ENCODE measurements around the gene SLC25A45.

The SLC25A45 gene

DNA sequence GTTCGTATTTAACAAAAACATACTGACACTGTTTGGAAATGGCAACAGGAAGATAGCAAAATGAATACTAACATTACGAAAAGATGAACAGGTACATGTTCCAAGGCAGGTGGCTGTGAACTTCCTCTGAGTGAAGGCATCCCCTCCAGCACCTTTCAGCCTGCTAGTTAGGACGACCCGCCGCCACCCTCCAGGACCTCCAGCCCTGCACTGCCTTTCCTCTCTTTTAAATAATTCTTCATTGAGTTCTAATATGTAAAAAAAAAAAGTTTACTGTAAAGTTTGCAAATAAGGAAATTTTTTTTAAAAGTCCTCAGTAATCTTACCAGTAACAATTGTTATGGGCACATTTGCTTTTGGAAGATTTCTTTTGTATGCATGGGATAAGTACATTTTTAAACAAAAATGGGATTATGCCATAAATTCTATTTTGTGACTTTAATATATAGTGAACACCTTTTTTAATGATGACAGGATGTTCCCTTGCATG, 46.2 kb upstream of the SLC25A45 start:
- Histone ChIP-seq H3K9me3 (ENCODE audit: severe bottlenecking) (no peaks in the 10 kb centered on the region), H3K27ac (no peak overlapping the region), H3K36me3 (no peaks in the 10 kb centered on the region), H3K4me3 (ENCODE audit: low read depth, low read length) (no peak overlapping the region), H3K27me3 (ENCODE audit: insufficient read depth, low read depth, severe bottlenecking) (no peaks in the 10 kb centered on the region)
- TF ChIP-seq, protein P1, sequence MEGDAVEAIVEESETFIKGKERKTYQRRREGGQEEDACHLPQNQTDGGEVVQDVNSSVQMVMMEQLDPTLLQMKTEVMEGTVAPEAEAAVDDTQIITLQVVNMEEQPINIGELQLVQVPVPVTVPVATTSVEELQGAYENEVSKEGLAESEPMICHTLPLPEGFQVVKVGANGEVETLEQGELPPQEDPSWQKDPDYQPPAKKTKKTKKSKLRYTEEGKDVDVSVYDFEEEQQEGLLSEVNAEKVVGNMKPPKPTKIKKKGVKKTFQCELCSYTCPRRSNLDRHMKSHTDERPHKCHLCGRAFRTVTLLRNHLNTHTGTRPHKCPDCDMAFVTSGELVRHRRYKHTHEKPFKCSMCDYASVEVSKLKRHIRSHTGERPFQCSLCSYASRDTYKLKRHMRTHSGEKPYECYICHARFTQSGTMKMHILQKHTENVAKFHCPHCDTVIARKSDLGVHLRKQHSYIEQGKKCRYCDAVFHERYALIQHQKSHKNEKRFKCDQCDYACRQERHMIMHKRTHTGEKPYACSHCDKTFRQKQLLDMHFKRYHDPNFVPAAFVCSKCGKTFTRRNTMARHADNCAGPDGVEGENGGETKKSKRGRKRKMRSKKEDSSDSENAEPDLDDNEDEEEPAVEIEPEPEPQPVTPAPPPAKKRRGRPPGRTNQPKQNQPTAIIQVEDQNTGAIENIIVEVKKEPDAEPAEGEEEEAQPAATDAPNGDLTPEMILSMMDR (IDR thresholded peaks at IDR 0.05; ENCODE audit: low read depth, low read length), result no peak
- no peak for DNase-seq

DNA sequence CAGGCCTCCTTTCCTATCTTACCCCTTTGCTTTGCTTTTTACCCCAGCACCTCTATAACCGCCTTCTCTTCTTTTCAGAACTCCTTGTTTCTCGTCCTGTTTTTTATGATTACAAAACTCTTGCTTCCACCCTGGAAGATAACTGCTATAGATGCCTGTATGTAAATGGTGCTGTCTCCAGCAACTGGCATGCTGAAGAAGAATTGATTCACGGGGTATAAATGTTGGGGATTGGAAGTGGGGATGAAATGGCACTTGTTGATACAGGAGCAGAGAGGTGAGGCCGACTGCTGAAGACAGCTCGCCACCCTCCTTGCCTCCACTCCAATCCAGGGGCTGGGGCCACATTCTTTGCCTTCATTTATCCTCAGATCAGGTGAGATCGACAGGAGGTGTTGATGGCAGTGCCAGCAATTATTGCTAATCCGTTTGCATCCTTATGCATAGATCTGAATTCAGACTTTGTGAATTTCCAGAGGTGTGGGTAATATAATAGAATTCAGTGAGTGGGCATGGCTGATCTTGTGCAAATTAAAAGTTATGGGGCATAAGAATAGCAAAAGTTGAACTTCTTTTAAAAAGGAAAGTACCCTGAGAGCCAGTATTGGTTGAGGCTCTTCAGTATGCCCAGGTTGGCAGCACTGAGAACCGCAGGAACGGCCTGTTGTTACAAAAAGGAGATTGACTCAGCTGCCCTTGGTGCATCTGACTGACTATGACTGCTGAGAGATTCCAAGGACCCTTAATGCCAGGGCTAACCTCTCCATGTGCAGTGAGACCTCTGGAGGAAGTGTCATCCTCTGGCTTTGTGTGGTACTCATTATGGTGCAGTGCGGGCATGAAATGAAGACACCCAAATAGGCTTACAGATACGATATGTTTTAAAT, 45.5 kb upstream of the SLC25A45 start:
- no peak overlapping the region for H3K27ac ChIP-seq
- no peak overlapping the region for H3K4me3 ChIP-seq (ENCODE audit: low read depth, low read length)
- no peak for DNase-seq
- no peaks in the 10 kb centered on the region for H3K36me3 ChIP-seq
- no peaks in the 10 kb centered on the region for H3K9me3 ChIP-seq (ENCODE audit: severe bottlenecking)
- TF ChIP-seq, protein P1 (IDR thresholded peaks at IDR 0.05; ENCODE audit: low read depth, low read length), result no peak
- H3K27me3 ChIP-seq (ENCODE audit: insufficient read depth, low read depth, severe bottlenecking), result no peaks in the 10 kb centered on the region

DNA sequence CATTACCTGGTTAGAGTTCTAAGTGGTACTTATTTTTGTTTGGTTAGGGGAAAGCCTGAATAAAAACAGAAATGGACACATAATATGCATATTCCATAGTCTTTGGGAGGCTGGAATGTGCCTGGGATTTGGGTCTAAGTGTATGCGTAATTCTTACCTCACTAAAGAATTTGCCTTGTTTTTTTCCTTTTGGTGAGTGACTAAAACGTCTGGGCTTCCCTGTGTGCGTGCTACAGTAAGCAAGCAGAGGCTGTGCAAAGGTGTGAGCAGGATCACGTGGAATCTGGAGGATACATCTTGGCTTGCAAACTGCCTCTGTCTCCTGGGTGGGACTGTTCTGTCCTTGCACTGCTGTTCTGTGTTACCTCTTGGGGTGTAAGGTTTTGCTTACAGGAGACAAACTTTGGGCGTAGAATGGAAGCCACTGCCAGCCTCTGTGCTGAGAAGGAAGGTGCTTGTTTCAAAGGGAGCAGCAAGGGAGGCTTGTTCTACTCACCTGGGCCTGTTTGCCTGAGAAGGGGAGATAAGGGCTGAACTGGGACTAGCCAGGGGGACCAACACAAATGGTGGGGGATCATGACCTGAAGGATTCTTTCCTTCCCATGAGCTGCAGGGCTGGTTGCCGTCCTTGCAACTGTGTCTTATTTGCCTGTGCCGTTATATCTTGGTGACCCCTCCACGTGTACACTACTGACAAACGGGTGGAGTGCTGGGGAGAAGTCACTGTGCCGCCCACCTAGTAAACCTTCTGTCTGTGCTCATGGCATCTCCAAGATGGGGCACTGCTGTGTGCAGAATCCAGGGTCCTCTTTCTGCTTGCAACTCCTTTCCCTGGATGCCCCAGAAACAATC, 44.6 kb upstream of the SLC25A45 start:
- peaks cover 2% of the 10 kb centered on the region for H3K9me3 ChIP-seq (ENCODE audit: severe bottlenecking)
- H3K27ac ChIP-seq, result no peak overlapping the region
- H3K36me3 ChIP-seq, result no peaks in the 10 kb centered on the region
- TF ChIP-seq, protein P1 (IDR thresholded peaks at IDR 0.05; ENCODE audit: low read depth, low read length), result no peak
- DNase-seq, result no peak
- no peaks in the 10 kb centered on the region for H3K27me3 ChIP-seq (ENCODE audit: insufficient read depth, low read depth, severe bottlenecking)
- H3K4me3 ChIP-seq (ENCODE audit: low read depth, low read length), result no peak overlapping the region

DNA sequence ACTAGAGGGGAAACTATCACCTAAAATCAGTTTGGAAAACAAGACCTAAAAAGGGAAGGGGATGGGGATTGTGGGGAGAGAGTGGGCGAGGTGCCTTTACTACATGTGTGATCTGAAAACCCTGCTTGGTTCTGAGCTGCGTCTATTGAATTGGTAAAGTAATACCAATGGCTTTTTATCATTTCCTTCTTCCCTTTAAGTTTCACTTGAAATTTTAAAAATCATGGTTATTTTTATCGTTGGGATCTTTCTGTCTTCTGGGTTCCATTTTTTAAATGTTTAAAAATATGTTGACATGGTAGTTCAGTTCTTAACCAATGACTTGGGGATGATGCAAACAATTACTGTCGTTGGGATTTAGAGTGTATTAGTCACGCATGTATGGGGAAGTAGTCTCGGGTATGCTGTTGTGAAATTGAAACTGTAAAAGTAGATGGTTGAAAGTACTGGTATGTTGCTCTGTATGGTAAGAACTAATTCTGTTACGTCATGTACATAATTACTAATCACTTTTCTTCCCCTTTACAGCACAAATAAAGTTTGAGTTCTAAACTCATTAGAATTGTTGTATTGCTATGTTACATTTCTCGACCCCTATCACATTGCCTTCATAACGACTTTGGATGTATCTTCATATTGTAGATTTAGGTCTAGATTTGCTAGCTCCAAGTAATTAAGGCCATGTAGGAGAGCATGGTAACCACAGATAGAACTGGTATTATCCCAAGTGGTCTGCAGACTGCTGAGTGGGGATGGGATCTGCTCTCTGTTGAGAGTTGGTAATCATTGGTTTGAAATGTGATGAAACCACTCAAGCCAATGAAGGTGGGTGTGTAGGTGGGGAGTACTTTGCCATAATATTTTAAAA, 43.8 kb upstream of the SLC25A45 start:
- Histone ChIP-seq H3K36me3 (no peaks in the 10 kb centered on the region), H3K27me3 (ENCODE audit: insufficient read depth, low read depth, severe bottlenecking) (no peaks in the 10 kb centered on the region), H3K4me3 (ENCODE audit: low read depth, low read length) (no peak overlapping the region), H3K9me3 (ENCODE audit: severe bottlenecking) (peaks cover 4% of the 10 kb centered on the region), H3K27ac (no peak overlapping the region)
- no peak for DNase-seq
- TF ChIP-seq, protein P1 (IDR thresholded peaks at IDR 0.05; ENCODE audit: low read depth, low read length), result no peak

All from WERI-Rb-1 (cell line).